Fibroblast of skin of right biceps (primary cell): ENCODE results near the gene PKNOX2.
A peak's percentile ranks its signal among the peaks of the same experiment; 100 is the strongest.

Experiments used
- DNase-seq: peaks from one replicate; pipeline ENCODE4 v3.0.0-alpha.2; 2013

PKNOX2 gene

GRCh38 chr11:125317416-125317815 is 152.9 kb downstream of the PKNOX2 start:
- DNase-seq = no peak

GRCh38 chr11:125319649-125320048 is 155.1 kb downstream of the PKNOX2 start:
- no peak for DNase-seq

GRCh38 chr11:125320347-125321076 is 156.0 kb downstream of the PKNOX2 start:
- no peak for DNase-seq

- no peak for DNase-seq
These were observed 157.7 kb downstream of the PKNOX2 start for GRCh38 chr11:125322289-125322688.

DNA sequence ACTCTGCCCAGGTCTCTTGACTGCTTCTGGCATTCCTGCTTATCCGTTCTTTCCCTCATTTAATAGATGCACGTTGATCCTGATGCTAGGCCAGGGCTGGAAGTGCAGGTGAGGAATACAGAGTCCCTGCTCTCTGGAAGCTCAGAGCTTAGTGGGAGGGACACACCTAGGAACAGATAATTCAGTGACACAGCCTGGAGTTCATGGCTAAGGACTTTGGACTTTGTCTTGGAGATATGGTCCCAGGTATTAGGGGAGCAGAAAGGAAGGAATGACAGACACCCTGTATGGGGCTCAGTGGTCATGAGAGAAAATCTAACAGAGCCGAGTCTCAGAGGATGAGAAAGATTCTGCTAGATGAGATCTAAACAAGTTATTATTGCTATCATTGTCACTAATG is 160.6 kb downstream of the PKNOX2 start:
- no peak for DNase-seq

DNA sequence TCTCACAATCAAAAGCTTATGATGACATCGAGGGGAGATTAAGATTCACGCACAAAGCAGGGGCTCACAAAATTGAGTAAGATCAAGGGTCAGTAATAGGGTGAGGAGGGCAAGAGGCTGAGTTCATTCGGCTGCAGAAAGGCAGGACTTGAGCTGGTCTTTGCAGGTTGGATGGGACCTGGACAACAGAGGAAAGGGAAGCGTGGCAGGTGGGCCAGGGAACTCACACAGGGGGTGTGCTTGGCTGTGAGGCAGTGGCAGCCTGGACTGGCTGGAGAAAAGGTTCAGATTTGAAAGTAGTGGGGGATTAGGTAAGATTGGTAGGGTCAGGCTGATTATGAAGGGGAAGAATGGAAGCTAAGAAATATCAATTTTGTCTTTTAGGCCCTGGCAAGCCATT is 161.6 kb downstream of the PKNOX2 start:
- DNase-seq = no peak

DNA sequence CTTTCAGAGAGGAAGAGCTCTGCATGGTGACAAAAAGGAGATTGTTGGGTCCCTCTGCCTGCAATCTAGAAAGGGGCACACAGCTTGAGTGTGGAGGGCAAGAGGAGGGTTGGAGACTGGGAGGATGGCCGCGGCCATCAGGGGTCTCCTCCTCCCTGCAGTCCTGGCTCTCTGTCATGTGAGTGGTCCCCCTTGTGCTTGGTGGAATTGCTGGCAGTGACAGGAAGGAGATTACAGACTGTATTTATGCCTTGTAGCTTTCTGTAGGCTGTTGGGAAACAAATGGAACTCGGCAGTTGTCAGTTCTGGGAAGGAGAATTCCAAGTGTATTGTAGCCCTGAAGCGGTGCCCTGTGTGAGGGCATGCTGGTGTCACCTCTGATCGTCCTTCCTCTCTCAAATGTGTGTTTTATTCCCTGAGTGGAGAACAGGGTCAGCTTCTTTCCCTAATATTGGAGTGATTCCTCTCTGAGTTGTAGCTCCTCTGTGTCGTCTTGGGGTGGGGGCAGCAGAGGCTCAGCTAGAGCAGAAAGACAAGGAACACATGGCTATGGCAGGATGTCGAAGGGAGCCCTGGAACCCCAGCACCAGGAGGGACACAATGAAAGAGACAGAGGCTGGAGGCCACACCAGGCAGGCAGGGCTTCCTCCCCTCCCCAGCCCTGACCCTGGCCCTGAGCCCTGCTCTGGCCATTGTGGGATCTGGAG is 163.1 kb downstream of the PKNOX2 start:
- DNase-seq = no peak

GRCh38 chr11:125328225-125328580 is 163.7 kb downstream of the PKNOX2 start:
- no peak for DNase-seq

DNA sequence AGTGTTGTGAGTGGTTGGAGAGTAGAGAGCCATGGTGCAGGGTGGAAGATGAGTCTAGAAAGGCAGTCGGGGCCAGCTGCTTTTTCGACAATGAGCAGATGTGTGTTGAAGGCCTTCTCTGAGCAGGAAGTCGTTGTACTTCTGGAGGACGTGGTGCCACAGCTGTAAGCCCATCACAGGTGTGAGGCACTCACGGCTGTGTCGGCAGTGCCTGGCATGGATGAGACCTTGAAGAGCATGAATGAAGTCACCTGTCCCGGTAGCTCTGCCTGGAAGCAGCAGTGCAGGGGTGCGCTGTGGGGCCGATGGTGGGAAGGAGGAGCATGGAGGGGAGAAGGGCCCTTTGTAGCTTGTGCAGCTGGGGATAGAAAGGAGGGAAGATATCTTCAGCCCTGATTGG is 165.2 kb downstream of the PKNOX2 start:
- no peak for DNase-seq

- no peak for DNase-seq
These were observed 166.1 kb downstream of the PKNOX2 start for GRCh38 chr11:125330462-125331325.

GRCh38 chr11:125331357-125332035 is 166.9 kb downstream of the PKNOX2 start:
- no peak for DNase-seq

DNA sequence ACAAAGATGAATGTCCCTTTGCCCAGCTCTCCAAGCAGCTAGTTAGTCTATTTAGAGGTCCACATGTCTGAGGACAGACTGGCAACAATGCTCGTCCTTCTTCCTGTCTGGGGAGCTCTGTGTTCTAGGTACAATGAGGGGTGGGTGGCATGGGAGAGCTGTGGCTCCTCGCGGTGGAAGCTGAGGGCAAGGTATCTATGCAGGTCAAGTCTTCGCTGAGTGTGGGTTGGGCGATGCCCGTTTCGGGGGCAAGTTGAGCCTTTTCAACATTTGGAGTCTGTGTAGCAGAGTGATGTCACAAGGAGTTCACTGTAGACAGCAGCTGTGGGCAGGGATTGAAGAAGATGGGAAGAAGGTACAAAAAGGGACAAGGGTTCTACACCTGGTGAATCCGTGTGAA is 168.3 kb downstream of the PKNOX2 start:
- no peak for DNase-seq

DNA sequence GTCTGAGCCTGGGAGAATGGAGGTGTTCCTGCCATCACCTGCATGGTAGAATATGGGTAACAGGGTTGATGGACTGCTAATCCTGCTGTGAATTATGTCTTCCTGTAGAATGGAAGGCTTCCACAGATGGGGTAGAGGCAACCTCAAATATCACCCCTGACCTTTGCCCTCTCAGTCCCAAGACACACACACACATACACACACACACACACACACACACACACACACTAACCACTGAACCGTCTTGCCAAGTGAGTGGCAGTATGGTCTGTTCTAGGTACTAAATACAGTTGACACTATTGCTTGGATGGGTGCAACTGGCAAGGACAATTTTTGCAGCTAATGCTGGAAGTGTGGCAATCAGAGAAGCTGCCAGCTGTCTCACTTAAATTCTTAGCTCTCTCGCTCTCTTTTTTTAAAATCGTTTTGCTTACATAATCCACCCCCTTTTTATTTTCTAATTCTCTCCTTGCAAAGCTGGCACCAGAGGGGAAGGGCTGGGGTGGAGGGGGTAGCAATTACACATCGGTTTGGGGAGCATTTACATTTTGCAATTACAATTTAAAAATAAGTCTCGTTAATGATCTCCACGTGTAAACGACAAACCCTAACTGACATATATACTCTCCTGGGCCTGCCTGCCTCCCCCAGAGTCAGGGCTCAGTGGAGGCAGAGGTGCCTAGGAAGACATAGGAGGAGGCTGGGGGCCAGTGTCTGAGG is 169.0 kb downstream of the PKNOX2 start:
- no peak for DNase-seq

DNA sequence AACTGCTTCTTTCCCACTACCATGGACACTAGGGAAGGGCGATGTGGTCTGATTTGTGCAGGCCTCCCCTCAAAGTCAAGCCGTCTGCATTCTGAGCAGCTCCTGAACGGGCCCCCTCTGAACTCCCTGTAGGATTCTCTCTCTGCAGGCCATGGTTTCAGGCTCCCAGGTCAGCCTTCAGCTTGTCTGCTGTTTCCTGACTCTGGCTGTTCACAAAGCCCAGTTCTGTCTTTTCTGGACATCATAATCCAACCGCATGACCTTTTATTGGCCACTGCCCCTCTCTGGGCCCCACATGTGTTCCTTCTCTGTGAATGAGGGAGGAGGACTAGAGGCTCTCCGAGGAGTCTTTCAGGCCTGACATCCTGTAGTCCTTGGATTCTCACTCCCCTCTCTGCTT is 170.6 kb downstream of the PKNOX2 start:
- DNase-seq = no peak

DNA sequence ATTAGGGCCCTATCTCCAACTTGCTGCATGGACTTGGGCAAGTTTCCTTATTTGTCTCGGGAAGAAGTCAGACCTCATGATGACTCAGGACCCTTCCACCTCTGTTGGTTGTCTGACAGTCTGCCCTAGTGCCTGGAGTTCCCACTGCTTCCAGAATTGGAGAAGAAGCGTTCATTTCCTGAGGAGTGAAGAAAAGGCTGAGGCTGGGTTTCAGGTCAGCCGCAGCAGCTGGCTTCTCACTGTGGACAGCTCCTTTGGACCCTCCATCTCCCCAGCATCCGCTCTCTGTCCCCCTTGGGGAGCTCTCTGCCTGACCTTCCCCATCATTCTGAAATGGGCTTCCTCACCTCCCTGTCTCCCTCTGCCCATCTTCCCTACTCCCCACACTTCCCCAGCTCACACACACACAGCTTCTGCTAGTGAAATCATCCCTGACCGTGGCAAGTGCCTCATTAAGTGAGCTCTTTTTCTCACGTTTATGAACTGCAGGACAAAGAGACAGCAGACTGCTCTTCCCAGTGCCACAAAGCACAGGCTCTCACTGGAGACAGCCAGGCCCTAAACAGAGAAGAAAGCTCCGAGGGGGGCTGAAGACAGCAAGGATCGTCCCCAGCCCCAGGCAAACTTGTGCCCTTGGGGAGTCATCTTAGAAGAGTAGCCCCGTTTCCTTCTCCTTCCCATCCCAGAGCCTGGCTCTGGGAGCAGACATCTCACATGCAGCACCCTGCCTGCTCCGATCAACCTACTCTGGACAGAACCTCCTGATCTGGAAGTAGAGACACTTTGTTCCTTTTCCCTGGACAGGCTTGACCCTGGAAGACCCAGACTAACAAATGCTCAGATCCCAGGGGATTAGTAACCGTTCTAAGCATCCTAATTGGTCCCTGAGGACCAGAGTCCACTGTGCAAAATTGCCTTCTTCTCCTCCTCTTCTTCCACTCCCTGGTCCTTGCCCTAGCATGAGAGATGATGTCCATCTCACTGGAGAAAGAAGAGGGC is 173.6 kb downstream of the PKNOX2 start:
- peak; percentile 25 for DNase-seq

DNA sequence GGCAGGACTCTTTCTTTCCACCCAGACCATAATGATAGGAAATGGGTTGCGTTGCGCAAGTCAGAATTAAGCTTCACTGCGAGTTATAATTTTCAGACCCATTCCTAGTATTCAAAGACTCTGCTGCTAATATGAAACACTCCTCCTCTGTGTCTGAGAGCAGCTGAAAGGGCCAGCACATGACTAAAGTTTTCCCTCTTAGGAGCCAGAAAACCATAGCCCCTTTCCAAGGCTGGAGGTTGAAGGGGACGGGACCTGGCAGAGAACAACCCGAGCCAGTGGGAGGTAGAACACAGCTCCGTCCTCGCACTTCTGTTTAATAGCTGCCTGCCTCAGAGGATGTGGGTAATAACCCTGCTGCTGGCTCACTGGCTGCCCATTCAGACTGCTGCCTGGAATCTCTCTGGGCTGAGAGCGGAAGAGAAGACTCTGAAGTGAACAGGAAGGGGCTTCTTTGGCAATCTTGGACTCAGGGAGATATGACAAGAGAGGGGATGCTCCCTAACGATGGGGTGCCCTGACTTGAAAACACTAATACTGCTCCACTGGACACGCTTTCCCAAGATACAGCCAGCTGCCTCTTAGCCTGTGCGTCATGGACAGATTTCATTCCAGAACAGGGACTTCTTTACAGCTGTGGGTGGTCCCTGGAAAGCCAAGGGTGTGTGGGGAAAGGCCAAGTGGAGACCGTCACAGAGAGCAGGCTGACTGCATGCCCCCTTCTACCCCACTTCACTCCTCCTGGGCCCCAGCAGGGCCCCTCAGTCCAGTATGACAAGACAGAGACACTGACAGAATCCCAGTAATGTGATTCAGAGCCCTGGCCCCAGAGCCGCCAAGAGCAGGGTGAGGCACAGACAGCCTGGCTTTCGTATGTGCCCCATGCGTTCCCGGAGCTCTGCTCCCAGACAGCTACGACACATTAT is 174.6 kb downstream of the PKNOX2 start:
- DNase-seq = peak; percentile 44

- no peak for DNase-seq
These were observed 177.1 kb downstream of the PKNOX2 start for GRCh38 chr11:125341676-125342075.

GRCh38 chr11:125342281-125342930 is 177.9 kb downstream of the PKNOX2 start:
- DNase-seq = no peak

DNA sequence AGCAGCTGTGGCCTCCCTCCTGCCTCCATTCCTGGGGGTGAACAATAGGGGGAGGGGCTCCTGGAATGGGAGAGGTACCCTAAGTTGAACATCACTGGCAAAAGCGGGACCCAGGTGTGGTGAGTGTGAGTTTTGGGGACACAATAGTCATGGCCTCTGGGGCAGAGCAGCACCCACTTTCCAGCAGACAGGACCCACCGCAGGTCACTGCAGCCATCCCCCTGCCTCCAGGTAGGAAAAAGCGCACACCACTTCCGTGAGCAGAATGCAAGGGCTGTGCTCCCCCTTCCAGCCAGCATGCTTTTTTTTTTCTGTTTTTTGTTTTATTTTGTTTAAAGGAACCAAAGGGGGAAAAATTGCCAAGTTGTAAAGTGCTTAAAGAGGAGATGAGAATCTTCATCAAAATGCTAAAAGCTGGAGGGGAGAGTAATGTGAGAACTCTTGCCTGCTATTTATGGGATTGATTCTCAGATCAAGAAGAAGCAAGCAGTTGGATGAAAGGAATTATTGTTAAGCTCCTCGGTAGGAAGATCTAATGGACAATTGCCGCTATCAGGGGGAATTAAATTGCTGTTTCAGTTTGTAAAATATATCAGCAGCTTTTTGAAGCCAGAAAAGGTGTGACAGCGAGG is 178.7 kb downstream of the PKNOX2 start:
- no peak for DNase-seq
